H9 (cell line): ENCODE data around the gene TMC6. TPM values are rescaled to one million over a fixed set of nuclear protein-coding genes. Genes with fewer than 3 reads are reported as not detected.
A peak's percentile ranks its signal among the peaks of the same experiment; 100 is the strongest.

Source experiments
- DNase-seq: peaks from one replicate; pipeline ENCODE4 v3.0.0-alpha.2; 2017
- H2AFZ ChIP-seq: one replicate; pipeline ENCODE4 v1.6.1; 2013; ENCODE audit warnings: mild to moderate bottlenecking, low read length, control low read depth, moderate library complexity
- H2AK5ac ChIP-seq: 2 replicates; pipeline ENCODE4 v1.6.1; 2013; ENCODE audit warnings: low read length, control low read depth, mixed read lengths; ENCODE audit not compliant: insufficient read length
- H2BK120ac ChIP-seq: one replicate; pipeline ENCODE4 v1.6.1; 2013; ENCODE audit warnings: low read depth, mild to moderate bottlenecking, low read length, control low read depth, inconsistent platforms; ENCODE audit not compliant: poor library complexity, severe bottlenecking
- H2BK12ac ChIP-seq: 2 replicates; pipeline ENCODE4 v1.6.1; 2013; ENCODE audit warnings: low read length, control low read depth, mixed read lengths, low read depth; ENCODE audit not compliant: insufficient read length
- H2BK15ac ChIP-seq: 2 replicates; pipeline ENCODE4 v1.6.1; 2013; ENCODE audit warnings: low read depth, low read length, control low read depth
- H2BK20ac ChIP-seq: one replicate; pipeline ENCODE4 v1.6.1; 2013; ENCODE audit warnings: low read depth, mild to moderate bottlenecking, low read length, control low read depth, inconsistent platforms; ENCODE audit not compliant: poor library complexity, severe bottlenecking
- H2BK5ac ChIP-seq: 2 replicates; pipeline ENCODE4 v1.6.1; 2013; ENCODE audit warnings: low read length, control low read depth, mixed read lengths; ENCODE audit not compliant: insufficient read length
- H3K14ac ChIP-seq: 2 replicates; pipeline ENCODE4 v1.6.1; 2013; ENCODE audit warnings: low read length, control low read depth; ENCODE audit not compliant: insufficient read depth
- H3K18ac ChIP-seq: 2 replicates; pipeline ENCODE4 v1.6.1; 2013; ENCODE audit warnings: low read depth, mild to moderate bottlenecking, mixed read lengths, low read length, control low read depth; ENCODE audit not compliant: insufficient read length
- H3K23ac ChIP-seq: 2 replicates; pipeline ENCODE4 v1.6.1; 2013; ENCODE audit warnings: low read length, control low read depth, mixed read lengths, low read depth; ENCODE audit not compliant: insufficient read length
- H3K23me2 ChIP-seq: 2 replicates; pipeline ENCODE4 v1.6.1; 2013; ENCODE audit warnings: low read depth, mild to moderate bottlenecking, mixed read lengths, low read length, control low read depth; ENCODE audit not compliant: insufficient read length, poor library complexity, severe bottlenecking
- H3K27ac ChIP-seq: 2 replicates; pipeline ENCODE4 v1.5.1; 2013; ENCODE audit warnings: low read length, control low read depth, mixed read lengths, low read depth; ENCODE audit not compliant: insufficient read length
- H3K27me3 ChIP-seq: 2 replicates; pipeline ENCODE4 v1.6.1; 2013; ENCODE audit warnings: low read length, control low read depth, inconsistent platforms; ENCODE audit not compliant: insufficient read depth
- H3K4ac ChIP-seq: 2 replicates; pipeline ENCODE4 v1.6.1; 2013; ENCODE audit warnings: low read depth, mild to moderate bottlenecking, control low read depth, inconsistent platforms, low read length, moderate library complexity
- H3K4me1 ChIP-seq: 2 replicates; pipeline ENCODE4 v1.6.1; 2013; ENCODE audit warnings: low read length, control low read depth, inconsistent platforms; ENCODE audit not compliant: insufficient read depth
- H3K4me2 ChIP-seq: 2 replicates; pipeline ENCODE4 v1.6.1; 2013; ENCODE audit warnings: low read length, control low read depth, mixed read lengths; ENCODE audit not compliant: insufficient read length, insufficient read depth
- H3K56ac ChIP-seq: 2 replicates; pipeline ENCODE4 v1.6.1; 2013; ENCODE audit warnings: low read depth, mild to moderate bottlenecking, mixed read lengths, low read length, control low read depth; ENCODE audit not compliant: insufficient read length
- H3K79me1 ChIP-seq: 2 replicates; pipeline ENCODE4 v1.6.1; 2013; ENCODE audit warnings: low read depth, mild to moderate bottlenecking, moderate library complexity, low read length, control low read depth, inconsistent platforms; ENCODE audit not compliant: insufficient read depth, poor library complexity, severe bottlenecking
- H3K79me2 ChIP-seq: 2 replicates; pipeline ENCODE4 v1.6.1; 2013; ENCODE audit warnings: low read length, control low read depth, inconsistent platforms; ENCODE audit not compliant: insufficient read depth
- H3K9ac ChIP-seq: 2 replicates; pipeline ENCODE4 v1.6.1; 2013; ENCODE audit warnings: low read length, control low read depth, mixed read lengths; ENCODE audit not compliant: insufficient read length; ENCODE audit errors: extremely low read depth
- H3K9me3 ChIP-seq: one replicate; pipeline ENCODE4 v1.6.1; 2013; ENCODE audit warnings: low read depth, low read length, inconsistent platforms; ENCODE audit not compliant: control insufficient read depth
- H3T11ph ChIP-seq: one replicate; pipeline ENCODE4 v1.6.1; 2013; ENCODE audit warnings: mild to moderate bottlenecking, low read length, control low read depth, inconsistent platforms
- H4K20me1 ChIP-seq: one replicate; pipeline ENCODE4 v1.6.1; 2013; ENCODE audit not compliant: control insufficient read depth, insufficient read length, insufficient read depth
- H4K5ac ChIP-seq: 2 replicates; pipeline ENCODE4 v1.6.1; 2013; ENCODE audit warnings: low read depth, mild to moderate bottlenecking, mixed read lengths, low read length, control low read depth; ENCODE audit not compliant: insufficient read length
- H4K8ac ChIP-seq: replicated peaks from 2 replicates; pipeline ENCODE4 v1.6.1; 2013; ENCODE audit warnings: low read length, control low read depth, mixed read lengths, low read depth; ENCODE audit not compliant: insufficient read length
- H4K91ac ChIP-seq: 2 replicates; pipeline ENCODE4 v1.6.1; 2013; ENCODE audit warnings: low read depth, mild to moderate bottlenecking, moderate library complexity, mixed read lengths, low read length, control low read depth; ENCODE audit not compliant: insufficient read length
- H3K27ac Mint-ChIP-seq, 3 experiments: 2 replicates in 2 of 3; 3 replicates in 1 of 3; pipeline ENCODE4 v1.8.0; 2020 to 2021; ENCODE audit warnings: mixed read lengths in 3 of 3, mild to moderate bottlenecking in 1 of 3, moderate library complexity in 1 of 3
- H3K27me3 Mint-ChIP-seq: 2 replicates; pipeline ENCODE4 v1.8.0; 2021; ENCODE audit warnings: low read depth, mild to moderate bottlenecking, moderate library complexity, mixed read lengths
- H3K36me3 Mint-ChIP-seq, 3 experiments: 2 replicates in 2 of 3; 3 replicates in 1 of 3; pipeline ENCODE4 v1.8.0; 2020 to 2021; ENCODE audit warnings: low read depth in 3 of 3, mixed read lengths in 3 of 3; ENCODE audit not compliant: insufficient read depth in 1 of 3
- H3K4me1 Mint-ChIP-seq, 2 experiments: 2 replicates each; pipeline ENCODE4 v1.8.0; 2020; ENCODE audit warnings: mixed read lengths in 2 of 2
- H3K4me3 Mint-ChIP-seq, 2 experiments: 2 replicates in 1 of 2; 3 replicates in 1 of 2; pipeline ENCODE4 v1.8.0; 2020 to 2021; ENCODE audit warnings: mild to moderate bottlenecking in 2 of 2, mixed read lengths in 2 of 2, moderate library complexity in 1 of 2
- H3K9me3 Mint-ChIP-seq, 2 experiments: 2 replicates in 1 of 2; 3 replicates in 1 of 2; pipeline ENCODE4 v1.8.0; 2020; ENCODE audit warnings: mild to moderate bottlenecking in 2 of 2, mixed read lengths in 2 of 2, moderate library complexity in 1 of 2
- WGBS: extraction: QIAGEN DNeasy Blood & Tissue Kit; methylation state at CpG from one replicate; pipeline ENCODE4 v1.1.7; 2013; ENCODE audit warnings: missing lambda C conversion rate, low lambda C conversion rate, mixed read lengths; ENCODE audit not compliant: insufficient read length; ENCODE audit errors: extremely low coverage; 5-methylcytosine and 5-hydroxymethylcytosine counted together
- total RNA-seq: library from RNA; stranded (reverse); gene quantifications from 2 replicates; pipeline ENCODE4 v1.2.1, GENCODE V29; 2021
- TF ChIP-seq, protein P1 (sequence below): fragments of 200-600 bp; sonication (generic); conservative IDR thresholded peaks from 3 replicates; pipeline ENCODE4 v1.8.0; 2021; ENCODE audit warnings: antibody characterized with exemption, mild to moderate bottlenecking

Gene TMC6
- total RNA-seq, 1 experiment from 2014 or later, result 86.8 TPM

GRCh38 chr17:78132084-78132676 lies 3.6 kb upstream of the TMC6 start:
- TF ChIP-seq, protein P1, sequence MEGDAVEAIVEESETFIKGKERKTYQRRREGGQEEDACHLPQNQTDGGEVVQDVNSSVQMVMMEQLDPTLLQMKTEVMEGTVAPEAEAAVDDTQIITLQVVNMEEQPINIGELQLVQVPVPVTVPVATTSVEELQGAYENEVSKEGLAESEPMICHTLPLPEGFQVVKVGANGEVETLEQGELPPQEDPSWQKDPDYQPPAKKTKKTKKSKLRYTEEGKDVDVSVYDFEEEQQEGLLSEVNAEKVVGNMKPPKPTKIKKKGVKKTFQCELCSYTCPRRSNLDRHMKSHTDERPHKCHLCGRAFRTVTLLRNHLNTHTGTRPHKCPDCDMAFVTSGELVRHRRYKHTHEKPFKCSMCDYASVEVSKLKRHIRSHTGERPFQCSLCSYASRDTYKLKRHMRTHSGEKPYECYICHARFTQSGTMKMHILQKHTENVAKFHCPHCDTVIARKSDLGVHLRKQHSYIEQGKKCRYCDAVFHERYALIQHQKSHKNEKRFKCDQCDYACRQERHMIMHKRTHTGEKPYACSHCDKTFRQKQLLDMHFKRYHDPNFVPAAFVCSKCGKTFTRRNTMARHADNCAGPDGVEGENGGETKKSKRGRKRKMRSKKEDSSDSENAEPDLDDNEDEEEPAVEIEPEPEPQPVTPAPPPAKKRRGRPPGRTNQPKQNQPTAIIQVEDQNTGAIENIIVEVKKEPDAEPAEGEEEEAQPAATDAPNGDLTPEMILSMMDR, result no peak
- no CpG with 5 or more reads among the region's 38 CpGs for WGBS
- H4K20me1 ChIP-seq, result no peaks in the 10 kb centered on the region
- Mint-ChIP-seq H3K9me3 (no peaks in the 10 kb centered on the region; a peak in 2 of 5 replicates), H3K4me1 (peaks cover 20 to 27% of the 10 kb centered on the region in 2 experiments), H3K36me3 (no peaks in the 10 kb centered on the region; a peak in 1 of 7 replicates), H3K4me3 (peak overlapping the region; percentile 57 to 63; a peak in 4 of 5 replicates), H3K27ac (no peak overlapping the region), H3K27me3 (peaks cover 22% of the 10 kb centered on the region)
- H2AFZ ChIP-seq, result no peak overlapping the region
- no peak overlapping the region for H4K8ac ChIP-seq
- H3K27ac ChIP-seq, result no peak overlapping the region
- H3K9ac ChIP-seq, result no peak overlapping the region
- H3K79me2 ChIP-seq, result no peaks in the 10 kb centered on the region
- peak overlapping the region; percentile 36 for H3K4me2 ChIP-seq
- H3K79me1 ChIP-seq, result no peaks in the 10 kb centered on the region
- no peak overlapping the region for H2AK5ac ChIP-seq
- no peak overlapping the region for H3K4ac ChIP-seq
- H3K23ac ChIP-seq, result no peak overlapping the region
- H2BK5ac ChIP-seq, result no peak overlapping the region
- no peak overlapping the region for H2BK20ac ChIP-seq
- H2BK15ac ChIP-seq, result no peak overlapping the region
- peaks cover 15% of the 10 kb centered on the region for H3K23me2 ChIP-seq
- DNase-seq, result peak; percentile 80
- peaks cover 9% of the 10 kb centered on the region; the same call in 1 of the 2 replicates for H3K4me1 ChIP-seq
- no peak overlapping the region for H4K91ac ChIP-seq
- H3K18ac ChIP-seq, result no peak overlapping the region
- no peak overlapping the region for H2BK120ac ChIP-seq
- H3K56ac ChIP-seq, result no peak overlapping the region
- H2BK12ac ChIP-seq, result no peak overlapping the region
- H3K9me3 ChIP-seq, result no peaks in the 10 kb centered on the region
- no peak overlapping the region for H3K14ac ChIP-seq
- H3T11ph ChIP-seq, result no peak overlapping the region
- no peak overlapping the region for H4K5ac ChIP-seq
- no peaks in the 10 kb centered on the region; the same call in 1 of the 2 replicates for H3K27me3 ChIP-seq
